Measurements from ENCODE around the gene MYH11.
"Not testable (repeated sequence)": the region's sequence is repeated elsewhere in the genome, so short reads cannot be mapped to it uniquely, and the experiment has no call there.

The MYH11 gene

DNA sequence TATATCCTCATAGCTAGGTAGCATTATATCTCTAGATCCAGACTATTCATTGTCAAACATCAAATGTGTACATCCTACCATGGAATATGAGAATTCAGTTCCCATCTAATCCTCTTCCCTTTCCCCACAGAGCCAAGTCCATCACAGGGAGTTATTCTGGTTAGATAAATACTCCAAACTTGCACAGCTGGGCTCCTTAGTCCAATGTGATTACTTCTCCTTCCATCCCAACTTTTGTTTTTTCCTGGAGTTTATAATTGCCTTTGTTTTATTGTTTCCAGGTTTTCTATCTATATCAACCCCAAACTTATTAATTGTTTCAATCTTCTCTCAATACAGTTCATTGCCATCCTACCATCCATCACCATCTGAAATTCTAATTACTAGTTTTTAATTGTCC, 59.9 kb downstream of the MYH11 start:
- H3K27ac ChIP-seq = no peak overlapping the region
- TF ChIP-seq CTCF (conservative IDR thresholded peaks at IDR 0.05; ENCODE audit: low read depth) = no peak
- no peak for DNase-seq (ENCODE audit: low spot score)
- CTCF ChIA-PET = no interaction called here
- POLR2A ChIA-PET (ENCODE audit: low non-redundant PET) = no interaction called here

DNA sequence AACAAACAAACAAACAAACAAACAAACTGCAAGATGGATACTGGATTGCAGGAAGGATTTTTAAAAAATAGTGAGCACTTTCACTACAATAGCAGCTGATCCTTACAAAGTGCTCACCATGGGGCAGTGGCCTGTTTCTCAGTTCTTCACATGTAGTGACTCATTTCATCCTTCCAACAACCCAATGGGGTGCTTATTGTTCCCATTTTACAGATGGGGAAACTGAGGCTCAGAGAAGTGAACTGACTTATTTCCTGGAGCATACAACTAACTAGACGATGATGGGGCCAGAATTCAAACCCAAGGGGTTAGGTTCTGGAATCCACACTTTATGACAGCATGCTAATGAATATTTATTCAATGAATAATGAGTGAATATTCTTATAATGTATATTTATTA, 61.2 kb downstream of the MYH11 start:
- ChIA-PET POLR2A (ENCODE audit: low non-redundant PET) (interaction anchor here (0.6 kb wide), 1 partner anchor 92 kb away, joined by 3 read pairs; no protein-coding TSS in a partner anchor), CTCF (no interaction called here)
- no peak for DNase-seq (ENCODE audit: low spot score)
- TF ChIP-seq CTCF (conservative IDR thresholded peaks at IDR 0.05; ENCODE audit: low read depth) = no peak
- H3K27ac ChIP-seq = no peak overlapping the region

DNA sequence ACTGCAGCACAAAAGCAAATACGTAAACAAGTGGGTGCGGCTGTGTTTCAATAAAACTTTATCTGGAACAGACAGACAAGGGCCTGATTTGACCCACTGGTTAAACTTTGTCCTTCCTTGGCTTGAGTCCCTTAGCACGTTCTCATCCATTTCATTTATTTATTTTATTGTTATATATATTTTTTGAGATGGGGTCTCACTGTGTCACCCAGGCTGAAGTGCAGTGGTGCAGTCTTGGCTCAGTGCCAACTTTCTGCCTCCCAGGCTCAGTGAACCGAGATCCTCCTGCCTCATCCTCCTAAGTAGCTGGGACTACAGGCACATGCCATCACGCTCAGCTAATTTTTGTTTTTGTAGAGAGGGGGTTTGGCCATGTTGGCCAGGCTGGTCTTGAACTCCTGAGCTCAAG, 64.3 kb downstream of the MYH11 start:
- ChIA-PET CTCF (interaction anchor here (0.6 to 1.1 kb wide), 4 partner anchors 9 to 348 kb away, joined by 3 to 10 read pairs (median 3); no protein-coding TSS in a partner anchor), POLR2A (ENCODE audit: low non-redundant PET) (no interaction called here)
- no peak overlapping the region for H3K27ac ChIP-seq
- DNase-seq (ENCODE audit: low spot score) = no peak
- no peak for TF ChIP-seq CTCF (conservative IDR thresholded peaks at IDR 0.05; ENCODE audit: low read depth)

- H3K27ac ChIP-seq = no peak overlapping the region
- DNase-seq (ENCODE audit: low spot score) = no peak
- CTCF ChIA-PET = no interaction called here
These were observed 66.4 kb downstream of the MYH11 start for GRCh38 chr16:15790458-15790857.

GRCh38 chr16:15789816-15790215, 67.0 kb downstream of the MYH11 start:
- DNase-seq (ENCODE audit: low spot score); CTCF ChIA-PET; H3K27ac ChIP-seq; POLR2A ChIA-PET (ENCODE audit: low non-redundant PET): not testable (repeated sequence)

More at GRCh38 chr16:15790458-15790857, 66.4 kb downstream of the MYH11 start:
- POLR2A ChIA-PET (ENCODE audit: low non-redundant PET) = interaction anchor here (0.7 kb wide), 1 partner anchor 13 kb away, joined by 3 read pairs; no protein-coding TSS in a partner anchor
- TF ChIP-seq CTCF (conservative IDR thresholded peaks at IDR 0.05; ENCODE audit: low read depth) = no peak

GRCh38 chr16:15788846-15789239, 68.0 kb downstream of the MYH11 start:
- ChIA-PET POLR2A (ENCODE audit: low non-redundant PET) (no interaction called here), CTCF (no interaction called here)
- H3K27ac ChIP-seq = no peak overlapping the region
- DNase-seq (ENCODE audit: low spot score) = no peak
- TF ChIP-seq CTCF (conservative IDR thresholded peaks at IDR 0.05; ENCODE audit: low read depth) = no peak

DNA sequence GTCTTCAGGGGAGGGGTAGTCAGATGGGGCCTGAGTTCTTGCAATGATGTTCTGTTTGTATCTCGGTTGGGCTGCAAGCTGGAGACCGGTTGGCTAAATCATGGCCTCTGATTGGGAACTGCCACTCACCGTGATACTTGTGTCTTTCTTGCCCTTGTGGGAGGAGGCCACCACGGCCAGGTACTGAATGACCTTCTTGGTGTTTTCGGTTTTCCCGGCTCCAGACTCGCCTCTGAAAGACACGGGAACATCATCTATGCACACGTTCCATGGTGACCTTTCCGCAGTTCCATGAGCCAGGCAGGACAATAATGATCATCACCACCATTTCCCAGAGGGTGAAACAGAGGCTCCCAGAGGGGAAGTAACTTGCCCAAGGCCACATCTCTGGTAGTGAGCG, 70.3 kb downstream of the MYH11 start:
- DNase-seq (ENCODE audit: low spot score) = no peak
- TF ChIP-seq CTCF (conservative IDR thresholded peaks at IDR 0.05; ENCODE audit: low read depth) = no peak
- ChIA-PET POLR2A (ENCODE audit: low non-redundant PET) (no interaction called here), CTCF (no interaction called here)
- H3K27ac ChIP-seq = no peak overlapping the region

All from RWPE1 (cell line).